ENCODE data around the gene SCLY.

- TF ChIP-seq ZNF70 (CRISPR knock-in tag; IDR thresholded peaks at IDR 0.05) (no peak), ZFP30 (CRISPR knock-in tag; IDR thresholded peaks at IDR 0.05) (no peak), ZNF565 (CRISPR knock-in tag; conservative IDR thresholded peaks at IDR 0.05; ENCODE audit: low read depth) (no peak), SNAI2 (CRISPR knock-in tag; IDR thresholded peaks at IDR 0.05) (no peak), RARB (CRISPR knock-in tag; IDR thresholded peaks at IDR 0.05) (no peak), ARNTL (CRISPR knock-in tag; IDR thresholded peaks at IDR 0.05; ENCODE audit: borderline replicate concordance, low read depth) (no peak), GLIS3 (CRISPR knock-in tag; IDR thresholded peaks at IDR 0.05) (no peak), TCF4 (CRISPR knock-in tag; IDR thresholded peaks at IDR 0.05; ENCODE audit: borderline replicate concordance) (no peak), TOX (CRISPR knock-in tag; IDR thresholded peaks at IDR 0.05; ENCODE audit: borderline replicate concordance) (no peak), ESRRG (CRISPR knock-in tag; IDR thresholded peaks at IDR 0.05) (no peak)
- TF ChIP-seq, protein P1, sequence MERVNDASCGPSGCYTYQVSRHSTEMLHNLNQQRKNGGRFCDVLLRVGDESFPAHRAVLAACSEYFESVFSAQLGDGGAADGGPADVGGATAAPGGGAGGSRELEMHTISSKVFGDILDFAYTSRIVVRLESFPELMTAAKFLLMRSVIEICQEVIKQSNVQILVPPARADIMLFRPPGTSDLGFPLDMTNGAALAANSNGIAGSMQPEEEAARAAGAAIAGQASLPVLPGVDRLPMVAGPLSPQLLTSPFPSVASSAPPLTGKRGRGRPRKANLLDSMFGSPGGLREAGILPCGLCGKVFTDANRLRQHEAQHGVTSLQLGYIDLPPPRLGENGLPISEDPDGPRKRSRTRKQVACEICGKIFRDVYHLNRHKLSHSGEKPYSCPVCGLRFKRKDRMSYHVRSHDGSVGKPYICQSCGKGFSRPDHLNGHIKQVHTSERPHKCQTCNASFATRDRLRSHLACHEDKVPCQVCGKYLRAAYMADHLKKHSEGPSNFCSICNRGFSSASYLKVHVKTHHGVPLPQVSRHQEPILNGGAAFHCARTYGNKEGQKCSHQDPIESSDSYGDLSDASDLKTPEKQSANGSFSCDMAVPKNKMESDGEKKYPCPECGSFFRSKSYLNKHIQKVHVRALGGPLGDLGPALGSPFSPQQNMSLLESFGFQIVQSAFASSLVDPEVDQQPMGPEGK (CRISPR knock-in tag; IDR thresholded peaks at IDR 0.05; ENCODE audit: borderline replicate concordance): no peak
These were observed 16.5 kb downstream of the SCLY start for GRCh38 chr2:238077292-238077691.

Data from SK-N-SH treated with all-trans-retinoic acid at 6 μM for 48 hours (cell line).